A549 (cell line): ENCODE data around the gene RAMP1. TPM values are rescaled to one million over a fixed set of nuclear protein-coding genes. Genes with fewer than 3 reads are reported as not detected.

Experiments used
- ATAC-seq, 2 experiments: fragments of 200-7000 bp in 1 of 2; fragments of >200 bp in 1 of 2; cut with Nextera tagmentation in 1 of 2; cut with Tn5 transposase in 1 of 2; 3 replicates each; pipeline versions ENCODE4 v1.8.0 to v1.9.1; 2018 to 2020; ENCODE audit warnings: mild to moderate bottlenecking in 1 of 2, moderate library complexity in 1 of 2
- CTCF ChIA-PET: fragments of 300-600 bp; sonication (Branson Sonifier 250); formaldehyde crosslinking; extraction: SDS; loops from one replicate; lab custom pipeline; 2021; ENCODE audit warnings: antibody characterized with exemption, inconsistent platforms; lab: Yijun Ruan, JAX
- POLR2A ChIA-PET: fragments of 350-600 bp; formaldehyde crosslinking; extraction: SDS; loops from one replicate; lab custom pipeline; 2021; ENCODE audit warnings: antibody characterized with exemption, inconsistent platforms; lab: Yijun Ruan, JAX
- DNase-seq, 2 experiments: peaks; one replicate each; pipeline versions ENCODE4 v3.0.0 to v3.0.0-alpha.2; 2011 to 2016; ENCODE audit warnings: low read depth in 1 of 2, low spot score in 1 of 2
- FAIRE-seq: peaks from 2 replicates; lab custom pipeline; 2011; peaks lifted over from hg19 to GRCh38; lab: Jason Lieb, UNC
- H3K27ac ChIP-seq, 2 experiments: fragments of >200 bp; sonication (Bioruptor Twin); formaldehyde crosslinking; 3 replicates each; pipeline ENCODE4 v1.5.1; 2016 to 2017
- H3K4me1 ChIP-seq: fragments of >200 bp; sonication (Bioruptor Twin); formaldehyde crosslinking; 3 replicates; pipeline ENCODE4 v1.6.1; 2016
- H3K4me2 ChIP-seq: fragments of >200 bp; sonication (Bioruptor Twin); formaldehyde crosslinking; 3 replicates; pipeline ENCODE4 v1.6.1; 2016
- H3K4me3 ChIP-seq: fragments of >200 bp; sonication (Bioruptor Twin); formaldehyde crosslinking; 3 replicates; pipeline ENCODE4 v1.5.1; 2016
- H3K9me3 ChIP-seq: fragments of >200 bp; sonication (Bioruptor Twin); formaldehyde crosslinking; 3 replicates; pipeline ENCODE4 v1.6.1; 2016
- ATOH8 ChIP-seq: fragments of 250-450 bp; sonication (Bioruptor Pico); IDR thresholded peaks from 2 replicates; pipeline ENCODE4 v1.5.0; 2020; ENCODE audit warnings: low read depth, mild to moderate bottlenecking, moderate library complexity
- CBX2 ChIP-seq: fragments of 200-600 bp; sonication (generic); IDR thresholded peaks from 2 replicates; pipeline ENCODE4 v1.6.1; 2016; ENCODE audit warnings: low read depth, mild to moderate bottlenecking, borderline replicate concordance
- CBX8 ChIP-seq: fragments of 200-600 bp; sonication (generic); IDR thresholded peaks from 2 replicates; pipeline ENCODE4 v1.6.1; 2016
- EHMT2 ChIP-seq: fragments of 200-600 bp; sonication (generic); IDR thresholded peaks from 2 replicates; pipeline ENCODE4 v1.6.1; 2016; ENCODE audit warnings: antibody characterized with exemption, low read depth, mild to moderate bottlenecking, moderate library complexity
- HOXB5 ChIP-seq: fragments of 250-450 bp; sonication (Bioruptor Pico); IDR thresholded peaks from 2 replicates; pipeline ENCODE4 v1.5.0; 2020; ENCODE audit warnings: mild to moderate bottlenecking, moderate library complexity
- KDM1A ChIP-seq: fragments of 200-600 bp; sonication (generic); IDR thresholded peaks from 2 replicates; pipeline ENCODE4 v1.6.1; 2016; ENCODE audit warnings: low read depth, mild to moderate bottlenecking
- MAX ChIP-seq: IDR thresholded peaks from 2 replicates; pipeline ENCODE4 v1.6.1; 2012
- MYC ChIP-seq: IDR thresholded peaks from 2 replicates; pipeline ENCODE4 v1.6.1; 2012; ENCODE audit warnings: mild to moderate bottlenecking, inconsistent platforms, low read length, improper control_type of control experiment, borderline replicate concordance
- NPAS2 ChIP-seq: fragments of 250-450 bp; sonication (Bioruptor Pico); IDR thresholded peaks from 2 replicates; pipeline ENCODE4 v1.8.0; 2022; ENCODE audit warnings: mild to moderate bottlenecking, moderate library complexity, borderline replicate concordance
- NR3C1 ChIP-seq: fragments of >200 bp; sonication (Bioruptor Twin); formaldehyde crosslinking; IDR thresholded peaks from 3 replicates; pipeline ENCODE4 v1.6.1; 2017
- RAD21 ChIP-seq, 2 experiments: fragments of >200 bp in 1 of 2; sonication (Bioruptor Twin) in 1 of 2; formaldehyde crosslinking in 1 of 2; IDR thresholded peaks in 1 of 2; conservative IDR thresholded peaks in 1 of 2; 2 replicates in 1 of 2; 3 replicates in 1 of 2; pipeline ENCODE4 v1.6.1; 2012 to 2018; ENCODE audit warnings: inconsistent platforms in 1 of 2
- REST ChIP-seq: fragments of 200-600 bp; sonication (generic); IDR thresholded peaks from 2 replicates; pipeline ENCODE4 v1.6.1; 2016; ENCODE audit warnings: antibody characterized with exemption, mild to moderate bottlenecking, moderate library complexity
- RFX5 ChIP-seq: fragments of 450-650 bp; IDR thresholded peaks from 2 replicates; pipeline ENCODE4 v1.7.1; 2014; ENCODE audit warnings: antibody characterized with exemption, mild to moderate bottlenecking, moderate library complexity
- RNF2 ChIP-seq: fragments of 200-600 bp; sonication (generic); IDR thresholded peaks from 2 replicates; pipeline ENCODE4 v1.6.1; 2016; ENCODE audit warnings: low read depth, mild to moderate bottlenecking, antibody characterized with exemption, moderate library complexity, borderline replicate concordance
- SMC3 ChIP-seq: fragments of >200 bp; sonication (Bioruptor Twin); formaldehyde crosslinking; IDR thresholded peaks from 3 replicates; pipeline ENCODE4 v1.6.1; 2018; ENCODE audit warnings: inconsistent platforms
- TFCP2L1 ChIP-seq: fragments of 250-450 bp; sonication (Bioruptor Pico); IDR thresholded peaks from 2 replicates; pipeline ENCODE4 v1.5.0; 2021; ENCODE audit warnings: mild to moderate bottlenecking
- ZC3H11A ChIP-seq: fragments of 450-650 bp; IDR thresholded peaks from 2 replicates; pipeline ENCODE4 v1.6.1; 2014; ENCODE audit warnings: antibody characterized with exemption, mild to moderate bottlenecking
- ZFP36 ChIP-seq: fragments of 450-650 bp; IDR thresholded peaks from 2 replicates; pipeline ENCODE4 v1.6.1; 2014; ENCODE audit warnings: borderline replicate concordance; ENCODE audit not compliant: partially characterized antibody
- ZNF302 ChIP-seq: fragments of 250-450 bp; sonication (Bioruptor Pico); IDR thresholded peaks from 2 replicates; pipeline ENCODE4 v1.9.0; 2021; ENCODE audit warnings: inconsistent platforms, mild to moderate bottlenecking, moderate library complexity
- ZSCAN20 ChIP-seq: fragments of 250-450 bp; sonication (Bioruptor Pico); IDR thresholded peaks from 2 replicates; pipeline ENCODE4 v1.8.0; 2022; ENCODE audit warnings: mild to moderate bottlenecking, moderate library complexity
- WGBS: methylation state at CpG from one replicate; pipeline ENCODE4 v1.1.6; 2017; ENCODE audit errors: missing lambda C conversion rate; 5-methylcytosine and 5-hydroxymethylcytosine counted together
- polyA plus RNA-seq, 4 experiments: library from polyadenylated mRNA; depleted of rRNA in 3 of 4; stranded (reverse); fragments of >200 nt; fragmentation: RNase III in 1 of 4; extraction: RNeasy Plus Mini Kit Qiagen cat#74134 plus additional on column Dnase treatment in 1 of 4; gene quantifications; 2 replicates in 3 of 4; 3 replicates in 1 of 4; pipeline ENCODE4 v1.2.3, GENCODE V29; 2011 to 2017

The RAMP1 gene
- polyA plus RNA-seq, 2 of the 4 experiments (the other 2 are of a cell fraction): not detected

GRCh38 chr2:237924164-237924534, 64.7 kb downstream of the RAMP1 start:
- FAIRE-seq (no peak), DNase-seq (no peak), ATAC-seq (no peak)
- 78% methylated on average over 14 of the region's 14 CpGs for WGBS
- H3K27ac ChIP-seq: no peak overlapping the region
- no peak overlapping the region for H3K4me3 ChIP-seq
- TF ChIP-seq ATOH8 (CRISPR knock-in tag) (no peak), MYC (no peak), RNF2 (no peak), ZC3H11A (no peak), ZFP36 (no peak), NR3C1 (no peak), TFCP2L1 (no peak)
- ChIA-PET POLR2A (no interaction called here), CTCF (interaction anchor here (0.6 to 3.2 kb wide), 11 partner anchors 8 to 335 kb away, joined by 3 to 18 read pairs (median 5); no protein-coding TSS in a partner anchor)
- peak overlapping the region; percentile 63; the same call in 1 of the 3 replicates for H3K4me2 ChIP-seq
- no peaks in the 10 kb centered on the region for H3K9me3 ChIP-seq
- H3K4me1 ChIP-seq: peaks cover 5% of the 10 kb centered on the region; the same call in 1 of the 3 replicates

GRCh38 chr2:237927135-237927534, 67.7 kb downstream of the RAMP1 start:
- FAIRE-seq: no peak
- CTCF ChIA-PET: interaction anchor here (0.7 to 1.1 kb wide), 4 partner anchors 9 to 232 kb away, joined by 3 read pairs; partner anchors contain the start of gene ERFE
- 74% methylated on average over 5 of the region's 5 CpGs for WGBS

GRCh38 chr2:237927986-237928385, 68.6 kb downstream of the RAMP1 start:
- H3K4me2 ChIP-seq: no peak overlapping the region
- CTCF ChIA-PET: no interaction called here
- WGBS: 30% methylated on average over 4 of the region's 4 CpGs

More at GRCh38 chr2:237927135-237927534, 67.7 kb downstream of the RAMP1 start:
- TF ChIP-seq EHMT2 (peak; percentile 64; the same call in 1 of the 2 replicates), REST (peak; percentile 83), KDM1A (no peak)
- no peak overlapping the region for H3K4me3 ChIP-seq
- H3K4me2 ChIP-seq: no peak overlapping the region
- POLR2A ChIA-PET: no interaction called here
- no peak for DNase-seq
- no peak for ATAC-seq
- H3K9me3 ChIP-seq: no peaks in the 10 kb centered on the region
- H3K27ac ChIP-seq: no peak overlapping the region
- H3K4me1 ChIP-seq: peaks cover 5% of the 10 kb centered on the region; the same call in 1 of the 3 replicates

GRCh38 chr2:237929979-237930378, 70.6 kb downstream of the RAMP1 start:
- no peak for DNase-seq
- Histone ChIP-seq H3K4me1 (no peaks in the 10 kb centered on the region), H3K9me3 (no peaks in the 10 kb centered on the region), H3K4me3 (no peak overlapping the region), H3K4me2 (no peak overlapping the region), H3K27ac (no peak overlapping the region)
- FAIRE-seq: no peak
- POLR2A ChIA-PET: no interaction called here
- ATAC-seq: no peak
- TF ChIP-seq SMC3: no peak
- no peak for TF ChIP-seq ZSCAN20
- no peak for TF ChIP-seq RAD21 (conservative IDR thresholded peaks at IDR 0.05 in 1 of 2, IDR thresholded peaks at IDR 0.05 in 1 of 2)
- no peak for TF ChIP-seq KDM1A
- TF ChIP-seq MAX: no peak
- TF ChIP-seq RFX5: no peak
- TF ChIP-seq ZNF302 (CRISPR knock-in tag): no peak
- 70% methylated on average over 9 of the region's 9 CpGs for WGBS
- CTCF ChIA-PET: no interaction called here

More at GRCh38 chr2:237927986-237928385, 68.6 kb downstream of the RAMP1 start:
- no peak overlapping the region for H3K27ac ChIP-seq
- no peak for FAIRE-seq
- no peak for DNase-seq
- TF ChIP-seq CBX2 (no peak), CBX8 (no peak), NPAS2 (CRISPR knock-in tag) (no peak), HOXB5 (CRISPR knock-in tag) (no peak)
- TF ChIP-seq, all 56 proteins: peak for 0
- Histone ChIP-seq H3K4me3 (no peak overlapping the region), H3K4me1 (peaks cover 4% of the 10 kb centered on the region; the same call in 1 of the 3 replicates), H3K9me3 (no peaks in the 10 kb centered on the region)
- no peak for ATAC-seq
- POLR2A ChIA-PET: no interaction called here
